ENCODE results near the gene PELI2.

The PELI2 gene

DNA sequence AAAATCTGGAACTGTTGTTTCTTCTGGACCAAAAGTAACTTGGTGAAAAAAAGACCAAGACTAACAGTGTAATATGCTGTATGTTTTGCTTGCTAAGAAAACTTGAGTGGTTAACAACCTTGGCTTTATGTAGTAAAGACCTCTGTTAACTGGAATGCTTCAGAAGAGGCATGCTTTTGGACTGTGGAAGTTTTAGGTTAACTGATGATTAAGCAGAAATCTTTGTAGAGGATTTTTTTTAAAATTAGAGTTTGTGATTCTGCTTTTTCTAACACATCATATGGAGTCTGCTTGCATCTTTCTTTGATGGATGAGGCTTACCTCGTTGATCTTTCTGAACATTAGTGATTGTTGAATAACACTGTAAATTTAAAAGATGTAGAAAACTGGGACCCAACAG lies 17.5 kb downstream of the PELI2 start:
- peaks cover 27% of the 10 kb centered on the region for H3K4me1 ChIP-seq (ENCODE audit: control insufficient read depth, insufficient read depth, low read length)
- H3K4me3 ChIP-seq (ENCODE audit: low read length): no peak overlapping the region
- H3K27me3 ChIP-seq (ENCODE audit: control insufficient read depth, insufficient read depth, low read length): no peaks in the 10 kb centered on the region
- no peak overlapping the region for H3K9ac ChIP-seq (ENCODE audit: low read length)
- H3K9me3 ChIP-seq (ENCODE audit: control insufficient read depth, low read length): no peaks in the 10 kb centered on the region
- H3K36me3 ChIP-seq (ENCODE audit: control insufficient read depth, insufficient read depth, low read length): no peaks in the 10 kb centered on the region

DNA sequence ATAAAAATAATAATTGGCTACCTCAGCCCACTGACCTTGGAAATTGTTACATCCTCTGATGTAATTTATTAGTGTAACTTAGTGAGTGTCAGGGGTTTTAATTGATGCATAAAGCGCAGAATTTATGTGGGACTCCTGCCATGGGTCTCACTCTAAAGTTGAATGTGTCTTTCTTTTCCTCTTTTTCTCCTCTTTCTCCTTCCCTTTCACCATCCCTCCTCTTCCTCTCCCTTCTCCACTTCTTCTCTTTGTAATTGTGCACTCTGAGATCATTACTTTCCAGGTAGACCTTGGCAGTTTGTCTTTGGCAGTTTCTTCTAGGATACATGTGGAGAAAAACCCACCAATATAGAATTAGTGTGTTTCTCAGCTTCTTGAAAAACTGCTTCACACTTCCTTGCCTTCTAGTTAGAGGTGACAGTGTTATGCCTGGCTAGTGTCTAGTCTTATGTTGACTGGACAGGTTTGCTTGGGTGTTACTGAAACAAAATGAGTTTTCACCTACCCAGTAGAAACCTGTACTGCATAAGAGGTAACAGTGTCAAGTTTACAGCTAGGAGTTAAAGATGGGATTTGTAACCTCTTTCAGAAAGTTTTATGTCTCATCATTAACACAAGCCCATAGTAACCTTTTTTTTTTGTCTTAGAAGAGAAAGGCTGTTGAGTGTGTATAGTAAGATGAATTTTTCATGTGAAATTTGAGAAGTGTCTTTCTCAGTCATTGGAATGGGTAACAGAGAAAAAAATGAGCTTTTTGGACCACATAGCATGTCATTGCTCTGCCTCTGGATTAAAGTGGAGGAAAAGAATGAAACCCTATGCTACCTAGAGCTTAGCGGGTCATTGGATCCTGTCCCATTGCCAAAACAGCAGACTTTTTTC lies 18.6 kb downstream of the PELI2 start:
- Histone ChIP-seq H3K9me3 (ENCODE audit: control insufficient read depth, low read length) (no peaks in the 10 kb centered on the region), H3K27me3 (ENCODE audit: control insufficient read depth, insufficient read depth, low read length) (no peaks in the 10 kb centered on the region), H3K4me3 (ENCODE audit: low read length) (no peak overlapping the region), H3K9ac (ENCODE audit: low read length) (no peak overlapping the region), H3K4me1 (ENCODE audit: control insufficient read depth, insufficient read depth, low read length) (peaks cover 19% of the 10 kb centered on the region), H3K36me3 (ENCODE audit: control insufficient read depth, insufficient read depth, low read length) (no peaks in the 10 kb centered on the region)

DNA sequence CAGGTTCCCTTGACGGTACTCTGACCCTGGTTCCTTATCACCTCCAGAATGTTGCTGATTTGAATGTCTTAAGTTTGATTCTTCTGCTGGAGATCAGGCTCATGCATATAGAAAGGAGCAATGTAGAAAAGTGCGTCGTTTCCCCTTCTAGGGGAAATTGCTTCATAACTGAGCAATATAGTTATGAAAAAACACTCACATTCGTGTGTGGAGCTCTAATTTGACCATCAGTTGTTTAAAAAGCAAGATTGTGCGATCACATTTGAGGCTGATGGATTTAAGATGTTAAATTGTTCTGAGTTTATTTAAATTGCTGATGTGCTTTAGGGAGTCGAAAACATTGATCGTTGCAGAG lies 19.2 kb downstream of the PELI2 start:
- peaks cover 14% of the 10 kb centered on the region for H3K4me1 ChIP-seq (ENCODE audit: control insufficient read depth, insufficient read depth, low read length)
- no peaks in the 10 kb centered on the region for H3K27me3 ChIP-seq (ENCODE audit: control insufficient read depth, insufficient read depth, low read length)
- H3K9ac ChIP-seq (ENCODE audit: low read length): no peak overlapping the region
- H3K36me3 ChIP-seq (ENCODE audit: control insufficient read depth, insufficient read depth, low read length): no peaks in the 10 kb centered on the region
- no peaks in the 10 kb centered on the region for H3K9me3 ChIP-seq (ENCODE audit: control insufficient read depth, low read length)
- H3K4me3 ChIP-seq (ENCODE audit: low read length): no peak overlapping the region

DNA sequence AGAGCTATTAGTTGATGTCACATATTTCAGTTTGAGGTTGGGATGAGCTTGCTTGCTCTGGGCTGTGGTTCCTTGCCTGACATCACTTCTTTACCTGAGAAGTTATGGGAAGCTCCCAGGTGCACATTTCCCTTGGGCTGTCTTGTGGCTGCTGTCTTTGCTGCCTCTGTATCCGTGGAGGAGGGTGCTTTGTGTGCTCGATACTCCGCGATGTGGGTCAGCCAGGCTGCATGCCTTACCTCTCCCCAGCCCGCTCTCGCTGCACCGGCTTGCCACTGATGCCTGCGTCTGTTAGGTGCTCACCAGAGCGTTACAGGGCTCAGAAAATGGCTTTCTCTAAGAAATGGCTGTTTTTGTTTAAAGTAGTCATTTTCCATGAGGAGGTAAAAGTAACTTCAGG lies 19.6 kb downstream of the PELI2 start:
- Histone ChIP-seq H3K36me3 (ENCODE audit: control insufficient read depth, insufficient read depth, low read length) (no peaks in the 10 kb centered on the region), H3K4me1 (ENCODE audit: control insufficient read depth, insufficient read depth, low read length) (peaks cover 12% of the 10 kb centered on the region), H3K9me3 (ENCODE audit: control insufficient read depth, low read length) (no peaks in the 10 kb centered on the region), H3K4me3 (ENCODE audit: low read length) (no peak overlapping the region), H3K27me3 (ENCODE audit: control insufficient read depth, insufficient read depth, low read length) (no peaks in the 10 kb centered on the region), H3K9ac (ENCODE audit: low read length) (no peak overlapping the region)

DNA sequence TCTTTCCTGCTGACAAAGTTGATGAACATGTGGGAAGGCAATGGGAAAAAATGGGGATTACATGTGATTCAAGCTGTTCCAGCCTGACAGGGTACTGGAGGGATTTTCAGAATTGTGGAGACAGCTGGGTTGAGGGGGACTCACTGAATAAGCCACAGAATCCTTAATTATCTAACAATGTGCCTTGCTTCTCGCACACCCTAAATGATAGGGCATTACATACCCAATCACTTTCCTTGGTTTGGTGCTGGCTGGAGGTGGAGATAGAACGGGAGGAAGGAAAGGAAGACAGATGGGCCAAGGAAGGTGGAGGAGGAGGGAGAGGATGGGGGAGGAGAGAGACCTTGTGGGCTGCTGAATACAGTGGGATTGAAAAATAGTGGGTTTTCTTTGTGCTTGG lies 20.7 kb downstream of the PELI2 start:
- Histone ChIP-seq H3K9ac (ENCODE audit: low read length) (no peak overlapping the region), H3K36me3 (ENCODE audit: control insufficient read depth, insufficient read depth, low read length) (no peaks in the 10 kb centered on the region), H3K9me3 (ENCODE audit: control insufficient read depth, low read length) (no peaks in the 10 kb centered on the region), H3K27me3 (ENCODE audit: control insufficient read depth, insufficient read depth, low read length) (no peaks in the 10 kb centered on the region), H3K4me1 (ENCODE audit: control insufficient read depth, insufficient read depth, low read length) (peaks cover 12% of the 10 kb centered on the region), H3K4me3 (ENCODE audit: low read length) (no peak overlapping the region)

DNA sequence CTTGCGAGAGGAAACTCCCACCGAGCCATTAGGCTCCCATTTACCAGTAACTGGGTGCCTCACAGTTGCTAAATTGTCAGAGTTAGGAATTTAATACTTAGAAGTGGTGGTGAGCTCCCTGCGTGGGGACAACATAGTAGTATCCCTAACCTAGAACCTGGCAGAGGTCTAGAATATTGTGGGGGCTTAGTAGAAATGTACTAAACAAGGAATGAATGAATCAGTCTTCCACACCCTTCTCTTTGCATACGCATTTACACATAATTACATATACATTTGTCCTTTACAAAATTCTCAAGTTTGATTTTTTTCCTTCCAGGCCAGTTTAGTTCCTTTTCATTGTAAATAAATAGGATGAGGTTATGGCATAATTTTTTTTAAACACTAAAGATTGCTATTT lies 24.1 kb downstream of the PELI2 start:
- H3K9me3 ChIP-seq (ENCODE audit: control insufficient read depth, low read length): no peaks in the 10 kb centered on the region
- no peak overlapping the region for H3K9ac ChIP-seq (ENCODE audit: low read length)
- peaks cover 4% of the 10 kb centered on the region for H3K4me1 ChIP-seq (ENCODE audit: control insufficient read depth, insufficient read depth, low read length)
- no peak overlapping the region for H3K4me3 ChIP-seq (ENCODE audit: low read length)
- H3K27me3 ChIP-seq (ENCODE audit: control insufficient read depth, insufficient read depth, low read length): no peaks in the 10 kb centered on the region
- no peaks in the 10 kb centered on the region for H3K36me3 ChIP-seq (ENCODE audit: control insufficient read depth, insufficient read depth, low read length)

DNA sequence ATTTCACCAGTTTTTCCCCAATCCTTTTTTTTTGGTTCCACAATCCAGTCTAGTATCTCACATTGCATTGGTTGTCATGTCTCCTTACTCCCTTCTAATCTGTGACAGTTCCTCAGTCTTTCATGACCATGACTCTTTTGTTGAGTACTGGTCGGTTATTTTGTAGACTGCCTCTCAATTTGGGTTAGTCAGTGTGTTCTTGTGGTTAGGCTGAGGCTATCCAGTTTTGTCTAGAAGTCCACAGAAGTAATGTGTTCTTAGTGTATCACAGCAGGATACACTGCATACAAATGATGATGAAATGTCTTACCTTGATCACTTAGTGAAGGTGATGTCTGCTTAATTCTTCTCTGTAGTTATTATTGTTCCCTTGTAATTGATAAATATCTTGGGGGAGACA lies 24.8 kb downstream of the PELI2 start:
- peaks cover 11% of the 10 kb centered on the region for H3K4me1 ChIP-seq (ENCODE audit: control insufficient read depth, insufficient read depth, low read length)
- H3K27me3 ChIP-seq (ENCODE audit: control insufficient read depth, insufficient read depth, low read length): no peaks in the 10 kb centered on the region
- no peaks in the 10 kb centered on the region for H3K9me3 ChIP-seq (ENCODE audit: control insufficient read depth, low read length)
- no peak overlapping the region for H3K4me3 ChIP-seq (ENCODE audit: low read length)
- no peak overlapping the region for H3K9ac ChIP-seq (ENCODE audit: low read length)
- no peaks in the 10 kb centered on the region for H3K36me3 ChIP-seq (ENCODE audit: control insufficient read depth, insufficient read depth, low read length)

DNA sequence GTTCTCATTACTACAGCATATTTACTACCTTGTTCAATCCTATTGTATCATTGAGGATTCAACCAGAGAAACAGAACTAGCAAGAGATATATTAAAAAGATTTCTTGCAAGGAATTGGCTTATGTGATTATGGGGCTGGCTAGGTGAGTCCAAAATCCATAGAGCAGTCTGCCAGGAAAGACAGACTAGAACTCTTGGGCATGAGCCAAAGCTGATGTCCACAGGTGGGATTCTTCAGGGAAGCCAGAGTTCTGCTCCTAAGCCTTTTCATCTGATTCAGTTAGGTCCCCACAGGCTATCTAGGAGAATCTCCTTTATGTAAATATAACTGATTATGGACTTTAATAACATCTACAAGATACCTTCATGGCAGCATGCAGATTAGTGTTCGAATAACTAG lies 26.0 kb downstream of the PELI2 start:
- Histone ChIP-seq H3K9ac (ENCODE audit: low read length) (no peak overlapping the region), H3K9me3 (ENCODE audit: control insufficient read depth, low read length) (no peaks in the 10 kb centered on the region), H3K27me3 (ENCODE audit: control insufficient read depth, insufficient read depth, low read length) (no peaks in the 10 kb centered on the region), H3K4me3 (ENCODE audit: low read length) (no peak overlapping the region), H3K36me3 (ENCODE audit: control insufficient read depth, insufficient read depth, low read length) (no peaks in the 10 kb centered on the region), H3K4me1 (ENCODE audit: control insufficient read depth, insufficient read depth, low read length) (peaks cover 18% of the 10 kb centered on the region)

DNA sequence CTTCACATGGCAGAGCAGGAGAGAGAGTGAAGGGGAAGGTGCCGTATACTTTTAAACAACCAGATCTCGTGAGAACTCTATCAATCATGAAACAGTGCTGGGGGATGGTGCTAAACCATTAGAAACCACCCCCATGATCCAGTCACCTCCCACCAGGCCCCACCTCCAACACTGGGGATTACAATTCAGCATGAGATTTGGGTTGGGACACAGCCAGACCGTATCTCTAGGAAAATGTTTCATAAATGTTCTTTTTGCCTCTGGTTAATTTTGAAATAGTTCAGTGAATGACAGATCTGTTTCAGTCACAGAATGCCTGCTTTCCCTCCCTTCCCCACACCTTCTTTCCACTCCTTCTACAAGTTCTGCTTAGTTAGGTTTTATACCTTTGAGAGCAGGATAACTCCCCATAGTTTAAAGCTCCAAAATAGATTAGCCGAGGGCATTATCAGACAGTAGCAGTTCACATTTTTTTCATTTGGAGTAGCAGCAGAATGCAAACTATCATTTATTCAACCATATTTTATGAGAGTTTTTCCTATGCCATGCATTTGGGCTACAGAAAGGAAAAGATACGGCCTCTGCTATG lies 27.1 kb downstream of the PELI2 start:
- no peaks in the 10 kb centered on the region for H3K9me3 ChIP-seq (ENCODE audit: control insufficient read depth, low read length)
- no peaks in the 10 kb centered on the region for H3K27me3 ChIP-seq (ENCODE audit: control insufficient read depth, insufficient read depth, low read length)
- peaks cover 18% of the 10 kb centered on the region for H3K4me1 ChIP-seq (ENCODE audit: control insufficient read depth, insufficient read depth, low read length)
- H3K36me3 ChIP-seq (ENCODE audit: control insufficient read depth, insufficient read depth, low read length): no peaks in the 10 kb centered on the region
- no peak overlapping the region for H3K4me3 ChIP-seq (ENCODE audit: low read length)
- no peak overlapping the region for H3K9ac ChIP-seq (ENCODE audit: low read length)

DNA sequence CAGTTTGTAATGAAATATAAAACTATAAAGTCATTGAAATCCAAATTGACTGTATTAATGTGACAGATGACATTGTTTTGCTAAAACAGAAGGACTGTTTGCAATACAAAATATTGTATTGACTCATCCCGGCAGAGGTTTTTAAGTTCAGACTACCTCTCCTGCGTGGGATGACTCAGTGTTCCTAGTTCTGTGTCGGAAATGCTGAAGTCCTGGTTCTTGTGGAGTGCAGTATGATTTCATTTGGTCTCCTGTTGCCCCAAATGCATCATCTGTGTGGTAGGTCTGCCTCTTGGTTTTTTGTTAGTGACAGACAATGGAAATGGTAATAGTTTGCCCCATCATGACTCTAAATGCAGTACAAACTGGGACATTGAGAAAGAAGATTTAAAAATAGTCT lies 27.8 kb downstream of the PELI2 start:
- Histone ChIP-seq H3K27me3 (ENCODE audit: control insufficient read depth, insufficient read depth, low read length) (no peaks in the 10 kb centered on the region), H3K4me3 (ENCODE audit: low read length) (no peak overlapping the region), H3K9ac (ENCODE audit: low read length) (no peak overlapping the region), H3K4me1 (ENCODE audit: control insufficient read depth, insufficient read depth, low read length) (peaks cover 18% of the 10 kb centered on the region), H3K9me3 (ENCODE audit: control insufficient read depth, low read length) (no peaks in the 10 kb centered on the region), H3K36me3 (ENCODE audit: control insufficient read depth, insufficient read depth, low read length) (no peaks in the 10 kb centered on the region)

DNA sequence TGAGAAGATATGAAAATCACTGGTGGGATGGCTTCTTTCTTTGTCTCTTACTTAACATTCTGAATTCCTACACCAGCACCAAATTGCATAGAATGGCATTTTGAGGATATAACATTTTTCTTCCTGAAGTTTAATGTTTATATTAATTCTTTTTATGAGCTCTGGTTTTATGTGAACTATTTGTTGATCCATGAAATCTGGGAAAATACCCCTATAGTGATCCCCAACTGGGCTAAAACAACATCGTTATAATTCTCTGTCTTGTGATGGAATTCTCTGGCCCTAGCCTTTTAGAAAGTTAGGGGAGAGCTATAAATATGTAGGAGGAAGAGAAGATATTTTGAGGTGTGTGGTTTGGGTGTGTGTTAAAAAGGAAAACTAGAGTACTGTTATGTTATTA lies 29.2 kb downstream of the PELI2 start:
- H3K4me1 ChIP-seq (ENCODE audit: control insufficient read depth, insufficient read depth, low read length): peaks cover 14% of the 10 kb centered on the region
- H3K4me3 ChIP-seq (ENCODE audit: low read length): no peak overlapping the region
- no peak overlapping the region for H3K9ac ChIP-seq (ENCODE audit: low read length)
- no peaks in the 10 kb centered on the region for H3K36me3 ChIP-seq (ENCODE audit: control insufficient read depth, insufficient read depth, low read length)
- no peaks in the 10 kb centered on the region for H3K9me3 ChIP-seq (ENCODE audit: control insufficient read depth, low read length)
- no peaks in the 10 kb centered on the region for H3K27me3 ChIP-seq (ENCODE audit: control insufficient read depth, insufficient read depth, low read length)

DNA sequence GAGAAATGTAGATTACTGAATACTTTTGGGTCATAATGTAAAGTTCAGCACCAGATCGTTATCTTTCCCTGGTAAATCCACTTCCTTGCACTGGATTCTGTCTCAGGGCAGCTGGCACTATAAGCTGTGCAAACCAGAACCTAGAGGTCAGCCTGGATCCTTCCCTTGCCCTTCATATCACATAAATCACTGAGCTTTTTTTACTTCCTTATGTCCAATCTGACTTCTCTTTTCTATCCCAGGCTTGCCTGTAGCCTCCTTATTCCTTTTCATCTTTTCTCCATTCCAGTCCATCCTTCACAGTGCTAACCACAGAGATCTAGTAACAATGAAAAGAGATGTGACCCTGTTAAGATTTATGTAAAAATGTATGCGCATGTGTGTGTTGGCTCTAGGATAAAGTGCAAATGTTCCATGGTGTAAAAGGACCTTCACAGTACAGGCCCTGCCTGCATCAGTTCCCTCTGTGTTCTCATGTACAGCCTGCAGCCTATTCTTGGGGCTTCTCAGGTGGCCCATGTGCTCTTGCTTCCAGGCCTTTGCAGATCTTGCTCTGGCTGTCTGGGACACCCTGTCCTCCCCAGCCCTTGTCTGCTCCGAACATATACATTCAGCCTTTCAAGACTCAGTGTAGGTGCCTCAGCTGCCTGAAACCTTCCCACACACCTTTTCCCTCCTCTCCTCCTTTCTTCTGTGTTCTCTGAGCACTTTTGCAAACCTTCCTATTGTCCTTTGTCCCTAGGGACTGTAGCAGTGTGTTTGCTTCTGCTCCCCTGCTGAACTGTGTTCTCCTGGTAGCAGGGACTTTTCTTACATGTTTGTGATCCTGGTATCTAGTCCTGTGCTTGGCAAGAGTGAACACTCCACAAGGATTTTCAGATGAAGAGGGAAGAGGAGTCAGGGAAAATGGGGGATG lies 30.0 kb downstream of the PELI2 start:
- no peak overlapping the region for H3K9ac ChIP-seq (ENCODE audit: low read length)
- H3K4me1 ChIP-seq (ENCODE audit: control insufficient read depth, insufficient read depth, low read length): peaks cover 14% of the 10 kb centered on the region
- no peak overlapping the region for H3K4me3 ChIP-seq (ENCODE audit: low read length)
- no peaks in the 10 kb centered on the region for H3K27me3 ChIP-seq (ENCODE audit: control insufficient read depth, insufficient read depth, low read length)
- no peaks in the 10 kb centered on the region for H3K36me3 ChIP-seq (ENCODE audit: control insufficient read depth, insufficient read depth, low read length)
- H3K9me3 ChIP-seq (ENCODE audit: control insufficient read depth, low read length): no peaks in the 10 kb centered on the region

Measured in mucosa of stomach (tissue), 1 donor.